GM21515 (cell line): ENCODE data around the gene LINC00237.

Experiments
- ATAC-seq: cut with Tn5 transposase; IDR thresholded peaks from one replicate; pipeline ENCODE4 v1.9.1; 2021; ENCODE audit not compliant: unreplicated experiment

LINC00237 gene

GRCh38 chr20:21106171-21107017, at the start of gene LINC00237:
Gene LINC00237, minus strand, starts transcription at chr20:21106358.
- ATAC-seq = no peak

GRCh38 chr20:21155268-21155667, 49.1 kb upstream of the LINC00237 start:
- no peak for ATAC-seq

- ATAC-seq = no peak
Observed at GRCh38 chr20:21154692-21155091, 48.5 kb upstream of the LINC00237 start.

GRCh38 chr20:21151791-21152190, 45.6 kb upstream of the LINC00237 start:
- ATAC-seq = no peak

- no peak for ATAC-seq
Observed at GRCh38 chr20:21149344-21149743, 43.2 kb upstream of the LINC00237 start.

- ATAC-seq = no peak
Observed at GRCh38 chr20:21147593-21147992, 41.4 kb upstream of the LINC00237 start.

GRCh38 chr20:21146215-21146614, 40.1 kb upstream of the LINC00237 start:
- ATAC-seq = no peak

- no peak for ATAC-seq
Observed at GRCh38 chr20:21145424-21145823, 39.3 kb upstream of the LINC00237 start.

- ATAC-seq = no peak
Observed at GRCh38 chr20:21143194-21143890, 37.2 kb upstream of the LINC00237 start.

- ATAC-seq = no peak
Observed at GRCh38 chr20:21141825-21142224, 35.7 kb upstream of the LINC00237 start.

GRCh38 chr20:21139881-21140566, 33.9 kb upstream of the LINC00237 start:
- no peak for ATAC-seq

- ATAC-seq = no peak
Observed at GRCh38 chr20:21137078-21137477, 30.9 kb upstream of the LINC00237 start.

- no peak for ATAC-seq
Observed at GRCh38 chr20:21136015-21136732, 30.0 kb upstream of the LINC00237 start.

GRCh38 chr20:21134883-21135493, 28.8 kb upstream of the LINC00237 start:
- ATAC-seq = no peak

- ATAC-seq = no peak
Observed at GRCh38 chr20:21133917-21134622, 27.9 kb upstream of the LINC00237 start.

GRCh38 chr20:21133404-21133803, 27.2 kb upstream of the LINC00237 start:
- ATAC-seq = no peak

- no peak for ATAC-seq
Observed at GRCh38 chr20:21129861-21130260, 23.7 kb upstream of the LINC00237 start.

- no peak for ATAC-seq
Observed at GRCh38 chr20:21127201-21127981, 21.2 kb upstream of the LINC00237 start.

GRCh38 chr20:21126581-21126870, 20.4 kb upstream of the LINC00237 start:
- ATAC-seq = no peak
